ENCODE measurements around the gene JUND. TPM values are rescaled to one million over a fixed set of nuclear protein-coding genes. Genes with fewer than 3 reads are reported as not detected.

JUND gene
- total and polyA plus RNA-seq, 8 donors, result 86.8 to 181 (median 123) TPM

DNA sequence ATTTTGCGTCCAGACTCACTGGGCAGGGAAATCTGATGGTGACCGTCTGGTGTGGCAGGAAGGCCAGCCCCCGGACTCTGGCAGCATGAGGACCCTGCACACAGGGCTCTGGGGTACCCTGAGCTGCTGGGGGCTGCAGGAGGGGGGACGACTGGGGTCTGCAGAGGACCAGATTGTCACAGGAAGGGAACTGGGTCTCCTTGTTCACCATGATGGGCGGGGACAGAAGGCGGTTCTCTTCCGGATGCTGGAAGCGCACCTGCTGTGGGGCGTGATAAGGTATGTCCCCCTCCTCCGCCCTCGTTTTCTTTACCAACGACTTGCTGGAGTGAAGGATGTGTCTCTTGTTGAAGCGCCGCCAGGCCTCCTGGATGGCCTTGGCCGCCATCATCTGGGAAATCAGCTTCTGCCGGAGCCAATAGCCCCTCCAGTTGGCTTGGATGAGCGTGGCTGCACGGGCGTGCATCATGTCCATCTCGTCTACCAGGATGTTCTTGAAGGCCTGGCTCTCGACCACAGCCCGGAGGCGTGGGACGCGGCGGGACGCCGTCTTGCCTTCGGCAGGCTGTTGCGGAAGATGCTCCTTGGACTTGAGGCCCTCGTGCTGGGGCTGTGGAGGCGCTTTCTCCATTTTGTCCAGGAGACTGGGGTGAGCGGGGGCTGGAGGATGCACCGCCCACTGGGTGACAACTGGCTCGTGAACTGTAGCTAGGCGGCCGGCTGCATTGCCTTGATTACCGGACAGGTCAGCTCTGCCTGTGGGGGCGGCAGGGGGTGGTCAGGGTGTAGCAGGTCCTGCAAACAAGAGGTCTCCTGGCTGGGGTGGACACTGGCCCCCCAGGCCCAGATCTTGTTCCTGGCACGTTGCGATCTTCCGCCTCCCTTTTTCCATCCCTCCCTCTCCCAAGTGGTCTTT, 14.4 kb downstream of the JUND start:
- Histone ChIP-seq H3K27me3 (no peaks in the 10 kb centered on the region), H3K4me1 (no peaks in the 10 kb centered on the region), H3K27ac (no peak overlapping the region), H3K36me3 (peaks cover 0 to 28% (median 0%) of the 10 kb centered on the region in 3 donors), H3K9me3 (no peaks in the 10 kb centered on the region), H3K4me3 (no peak overlapping the region)
- no peak for ATAC-seq
- WGBS, 2 donors, result 90 to 94% methylated on average over 41 to 42 of the region's 42 CpGs
- FAIRE-seq, result no peak
- intact Hi-C loops (cut with DNase I), result loop anchor here in 1 of 3 donors (10.0 kb wide), 1 partner anchor 52 kb away; no protein-coding TSS in a partner anchor
- TF ChIP-seq CTCF (IDR thresholded peaks at IDR 0.05), result no peak
- peak in 2 of 6 donors; percentile 33 to 73 for DNase-seq

- Histone ChIP-seq H3K4me3 (no peak overlapping the region), H3K36me3 (peaks cover 0 to 28% (median 0%) of the 10 kb centered on the region in 3 donors), H3K9me3 (no peaks in the 10 kb centered on the region), H3K4me1 (no peaks in the 10 kb centered on the region), H3K27ac (no peak overlapping the region), H3K27me3 (no peaks in the 10 kb centered on the region)
- intact Hi-C loops (cut with DNase I), result loop anchor here in 1 of 3 donors (10.0 kb wide), 1 partner anchor 51 kb away; no protein-coding TSS in a partner anchor
- 90 to 93% methylated on average over 7 of the region's 7 CpGs for WGBS, 2 donors
- ATAC-seq (no peak), FAIRE-seq (no peak), DNase-seq (peak in 1 of 6 donors; percentile 24)
- no peak for TF ChIP-seq CTCF (IDR thresholded peaks at IDR 0.05)
These were observed 15.8 kb downstream of the JUND start for GRCh38 chr19:18265582-18265981.

DNA sequence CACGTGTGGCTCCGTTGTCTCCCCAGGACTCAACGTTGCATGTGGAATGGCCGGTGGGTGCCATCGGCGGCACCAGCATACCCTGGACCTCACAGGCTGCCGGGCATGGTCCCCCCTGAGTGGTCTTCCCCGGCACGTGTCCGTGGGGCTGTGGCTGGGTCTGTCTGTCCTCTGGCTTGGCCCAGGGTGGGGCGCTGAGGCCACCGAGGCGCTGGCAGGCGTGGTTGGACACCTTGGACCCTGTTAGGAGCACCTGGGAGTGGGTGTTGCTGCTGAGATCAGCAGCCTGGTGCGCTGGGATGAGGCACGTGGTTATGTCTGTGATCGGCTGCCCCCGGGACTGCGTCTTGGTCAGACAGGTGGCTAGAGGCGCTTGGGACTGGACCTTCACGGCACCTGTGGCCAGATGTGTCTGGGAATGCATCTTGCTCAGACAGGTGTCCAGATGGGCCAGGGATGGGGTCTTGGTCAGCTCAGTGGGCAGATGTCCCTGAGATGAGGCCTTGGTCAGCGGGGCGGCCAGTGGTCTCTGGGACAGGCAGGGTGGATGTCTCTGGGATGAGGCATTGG, 16.4 kb downstream of the JUND start:
- TF ChIP-seq CTCF (IDR thresholded peaks at IDR 0.05), result no peak
- no peaks in the 10 kb centered on the region for H3K4me1 ChIP-seq
- H3K27me3 ChIP-seq, result no peaks in the 10 kb centered on the region
- peaks cover 0 to 28% (median 0%) of the 10 kb centered on the region in 3 donors for H3K36me3 ChIP-seq
- H3K27ac ChIP-seq, result no peak overlapping the region
- ATAC-seq, result no peak
- intact Hi-C loops (cut with DNase I), result loop anchor here in 1 of 3 donors (10.0 kb wide), 1 partner anchor 50 kb away; no protein-coding TSS in a partner anchor
- no peak for FAIRE-seq
- H3K4me3 ChIP-seq, result no peak overlapping the region
- peak in 2 of 6 donors; percentile 39 to 70 for DNase-seq
- no peaks in the 10 kb centered on the region for H3K9me3 ChIP-seq
- 93 to 95% methylated on average over 23 of the region's 23 CpGs for WGBS, 2 donors

- 86 to 91% methylated on average over 23 of the region's 23 CpGs for WGBS, 2 donors
- Histone ChIP-seq H3K4me3 (no peak overlapping the region), H3K27ac (no peak overlapping the region), H3K36me3 (peaks cover 0 to 28% (median 0%) of the 10 kb centered on the region in 3 donors), H3K9me3 (no peaks in the 10 kb centered on the region), H3K4me1 (no peaks in the 10 kb centered on the region), H3K27me3 (no peaks in the 10 kb centered on the region)
- FAIRE-seq, result no peak
- no peak for TF ChIP-seq CTCF (IDR thresholded peaks at IDR 0.05)
- ATAC-seq, result peak in 1 of 4 donors; percentile 9
- intact Hi-C loops (cut with DNase I), result loop anchor here in 1 of 3 donors (10.0 kb wide), 1 partner anchor 49 kb away; no protein-coding TSS in a partner anchor
- DNase-seq, result peak in 2 of 6 donors; percentile 41 to 71
These were observed 17.1 kb downstream of the JUND start for GRCh38 chr19:18264137-18264854.
